Stomach (tissue), 9 donors: ENCODE measurements around the gene ZNF554. TPM values are rescaled to one million over a fixed set of nuclear protein-coding genes. Genes with fewer than 3 reads are reported as not detected.

Experiments
- DNase-seq, 2 donors: peaks; one replicate each; pipeline versions ENCODE4 v3.0.0 to v3.0.0-alpha.2; 2013 to 2019
- H3K27ac ChIP-seq, 5 donors: fragments of 200-600 bp in 4 of 5; sonication (generic) in 4 of 5; one replicate each; pipeline ENCODE4 v1.5.1; 2013 to 2019; ENCODE audit warnings: mild to moderate bottlenecking in 1 of 5, moderate library complexity in 1 of 5
- H3K27me3 ChIP-seq, 3 donors: fragments of 200-600 bp; sonication (generic); one replicate each; pipeline ENCODE4 v1.5.1; 2017 to 2019; ENCODE audit warnings: mixed run types in 1 of 3
- H3K36me3 ChIP-seq, 4 donors: fragments of 200-600 bp; sonication (generic); 1 replicate in 3 of 4; 2 replicates in 1 of 4; pipeline ENCODE4 v1.5.1; 2016 to 2019
- H3K4me1 ChIP-seq, 4 donors: fragments of 200-600 bp; sonication (generic); one replicate each; pipeline ENCODE4 v1.5.1; 2016 to 2019
- H3K4me3 ChIP-seq, 4 donors: fragments of 200-600 bp; sonication (generic) in 3 of 4; one replicate each; pipeline ENCODE4 v1.5.1; 2016 to 2019; ENCODE audit warnings: mild to moderate bottlenecking in 1 of 4
- H3K9me3 ChIP-seq, 4 donors: fragments of 200-600 bp; sonication (generic); one replicate each; pipeline ENCODE4 v1.5.1; 2016 to 2019
- CTCF ChIP-seq, 7 experiments: fragments of 450-650 bp in 4 of 7; fragments of 200-600 bp in 3 of 7; sonication (generic) in 3 of 7; IDR thresholded peaks; one replicate each; pipeline ENCODE4 v1.5.1; 2016 to 2019; ENCODE audit warnings: antibody characterized with exemption in 7 of 7, control low read depth in 2 of 7, mild to moderate bottlenecking in 1 of 7
- EP300 ChIP-seq: sonication (generic); formaldehyde crosslinking; IDR thresholded peaks from one replicate; pipeline ENCODE4 v1.6.1; 2017; ENCODE audit warnings: antibody characterized with exemption
- POLR2A ChIP-seq, 4 donors: fragments of 450-650 bp; IDR thresholded peaks; one replicate each; pipeline ENCODE4 v1.6.1; 2016; ENCODE audit warnings: antibody characterized with exemption in 4 of 4, control low read depth in 2 of 4, mild to moderate bottlenecking in 1 of 4, moderate library complexity in 1 of 4
- POLR2AphosphoS5 ChIP-seq, 3 donors: sonication (generic); formaldehyde crosslinking; IDR thresholded peaks; one replicate each; pipeline ENCODE4 v1.6.1; 2016; ENCODE audit warnings: antibody characterized with exemption in 3 of 3
- WGBS, 5 donors: extraction: QIAGEN DNeasy Blood & Tissue Kit in 3 of 5; methylation state at CpG; one replicate each; pipeline versions ENCODE4 v1.1.5 to v1.1.7; 2013 to 2018; 5-methylcytosine and 5-hydroxymethylcytosine counted together
- intact Hi-C: fragments of 100-400 bp; cut with DNase I; formaldehyde crosslinking; loops from one replicate; pipeline ENCODE4 v1.15.1; 2023; ENCODE audit warnings: low total_unique reads
- polyA plus RNA-seq, 3 donors: library from polyadenylated mRNA; stranded (reverse); fragments of 200-250 nt; gene quantifications; one replicate each; pipeline ENCODE4 v1.2.3, GENCODE V29; 2013
- total RNA-seq, 5 donors: library from RNA; depleted of rRNA; stranded (reverse); fragments of >200 nt; gene quantifications; one replicate each; pipeline versions ENCODE4 v1.1.0 to v1.2.3, GENCODE V29; 2014 to 2016
- donor health status: healthy with polysubstance abuse.
- donor health status: Bipolar disorder and iron deficiency.
- donor health status: healthy.

The ZNF554 gene
- total and polyA plus RNA-seq, 8 donors = 0.58 to 21.4 (median 3.1) TPM

- no peak for TF ChIP-seq POLR2AphosphoS5 (IDR thresholded peaks at IDR 0.05)
- no peak for TF ChIP-seq CTCF (IDR thresholded peaks at IDR 0.05)
- TF ChIP-seq EP300 = no peak
- no peak for TF ChIP-seq POLR2A (IDR thresholded peaks at IDR 0.05)
- WGBS, 5 donors = 0 to 5% (median 2%) methylated on average over 11 to 36 of the region's 36 CpGs
- peak in 1 of 2 donors; percentile 55 for DNase-seq
These were observed 539 bp downstream of the ZNF554 start for GRCh38 chr19:2820112-2820702.

GRCh38 chr19:2822846-2823245 is 3.2 kb downstream of the ZNF554 start:
- H3K27ac ChIP-seq = no peak overlapping the region
- intact Hi-C loops = no loop called here

More at GRCh38 chr19:2820112-2820702, 539 bp downstream of the ZNF554 start:
- Histone ChIP-seq H3K36me3 (peaks cover 0 to 29% (median 19%) of the 10 kb centered on the region in 4 donors), H3K4me1 (peaks cover 7 to 29% (median 22%) of the 10 kb centered on the region in 4 donors), H3K9me3 (no peaks in the 10 kb centered on the region), H3K27ac (peak overlapping the region; percentile 22 to 87 (median 65)), H3K4me3 (peak overlapping the region; percentile 91 to 100 (median 94)), H3K27me3 (no peaks in the 10 kb centered on the region)
- intact Hi-C loops = no loop called here

GRCh38 chr19:2823646-2824045 is 4.0 kb downstream of the ZNF554 start:
- Histone ChIP-seq H3K36me3 (peaks cover 0 to 56% (median 40%) of the 10 kb centered on the region in 4 donors), H3K27me3 (no peaks in the 10 kb centered on the region), H3K9me3 (peaks cover 0 to 16% (median 8%) of the 10 kb centered on the region in 4 donors), H3K4me1 (peaks cover 7 to 29% (median 22%) of the 10 kb centered on the region in 4 donors), H3K4me3 (no peak overlapping the region), H3K27ac (no peak overlapping the region)
- no peak for TF ChIP-seq POLR2A (IDR thresholded peaks at IDR 0.05)
- no peak for TF ChIP-seq CTCF (IDR thresholded peaks at IDR 0.05)
- no peak for TF ChIP-seq POLR2AphosphoS5 (IDR thresholded peaks at IDR 0.05)
- no peak for TF ChIP-seq EP300
- no peak for DNase-seq
- intact Hi-C loops = no loop called here
- whole genome bisulfite sequencing, 5 donors = 58 to 87% (median 83%) methylated on average over 5 to 9 of the region's 9 CpGs

More at GRCh38 chr19:2822846-2823245, 3.2 kb downstream of the ZNF554 start:
- no peak for DNase-seq
- Histone ChIP-seq H3K9me3 (peaks cover 0 to 8% (median 3%) of the 10 kb centered on the region in 4 donors), H3K36me3 (peaks cover 0 to 48% (median 33%) of the 10 kb centered on the region in 4 donors), H3K27me3 (no peaks in the 10 kb centered on the region), H3K4me1 (peaks cover 7 to 29% (median 22%) of the 10 kb centered on the region in 4 donors), H3K4me3 (no peak overlapping the region)
- TF ChIP-seq POLR2AphosphoS5 (IDR thresholded peaks at IDR 0.05) = no peak
- no peak for TF ChIP-seq POLR2A (IDR thresholded peaks at IDR 0.05)
- TF ChIP-seq CTCF (IDR thresholded peaks at IDR 0.05) = no peak
- no peak for TF ChIP-seq EP300
- WGBS, 5 donors = 93 to 98% (median 96%) methylated on average over 5 of the region's 5 CpGs

GRCh38 chr19:2824129-2824528 is 4.5 kb downstream of the ZNF554 start:
- Histone ChIP-seq H3K4me3 (no peak overlapping the region), H3K9me3 (peaks cover 0 to 21% (median 12%) of the 10 kb centered on the region in 4 donors), H3K4me1 (peaks cover 7 to 26% (median 21%) of the 10 kb centered on the region in 4 donors), H3K27me3 (no peaks in the 10 kb centered on the region), H3K27ac (no peak overlapping the region), H3K36me3 (peaks cover 0 to 60% (median 42%) of the 10 kb centered on the region in 4 donors)
- TF ChIP-seq EP300 (no peak), POLR2A (IDR thresholded peaks at IDR 0.05) (no peak), CTCF (IDR thresholded peaks at IDR 0.05) (no peak), POLR2AphosphoS5 (IDR thresholded peaks at IDR 0.05) (no peak)
- intact Hi-C loops = no loop called here
- DNase-seq = no peak
- 66 to 100% (median 80%) methylated on average over 1 to 8 of the region's 8 CpGs for WGBS, 5 donors
